ENCODE measurements around the gene MYOCD. TPM values are rescaled to one million over a fixed set of nuclear protein-coding genes. Genes with fewer than 3 reads are reported as not detected.

The MYOCD gene
- total RNA-seq, 1 donor from 2014 or later: 2.2 TPM

- TF ChIP-seq CTCF (conservative IDR thresholded peaks at IDR 0.05; ENCODE audit: low read depth, low read length): no peak
- no peak overlapping the region for H3K4me3 ChIP-seq (ENCODE audit: low read depth, low read length)
- DNase-seq (ENCODE audit: low read depth): no peak
These were observed 8.1 kb downstream of the MYOCD start for GRCh38 chr17:12673788-12674187.

GRCh38 chr17:12680407-12680897 lies 14.8 kb downstream of the MYOCD start:
- no peak for DNase-seq (ENCODE audit: low read depth)
- no peak overlapping the region for H3K4me3 ChIP-seq (ENCODE audit: low read depth, low read length)
- TF ChIP-seq CTCF (conservative IDR thresholded peaks at IDR 0.05; ENCODE audit: low read depth, low read length): no peak

GRCh38 chr17:12680993-12681392 lies 15.3 kb downstream of the MYOCD start:
- no peak overlapping the region for H3K4me3 ChIP-seq (ENCODE audit: low read depth, low read length)
- no peak for DNase-seq (ENCODE audit: low read depth)
- TF ChIP-seq CTCF (conservative IDR thresholded peaks at IDR 0.05; ENCODE audit: low read depth, low read length): no peak

GRCh38 chr17:12683299-12683698 lies 17.6 kb downstream of the MYOCD start:
- TF ChIP-seq CTCF (conservative IDR thresholded peaks at IDR 0.05; ENCODE audit: low read depth, low read length): no peak
- H3K4me3 ChIP-seq (ENCODE audit: low read depth, low read length): no peak overlapping the region
- DNase-seq (ENCODE audit: low read depth): no peak

- no peak overlapping the region for H3K4me3 ChIP-seq (ENCODE audit: low read depth, low read length)
- no peak for TF ChIP-seq CTCF (conservative IDR thresholded peaks at IDR 0.05; ENCODE audit: low read depth, low read length)
- no peak for DNase-seq (ENCODE audit: low read depth)
These were observed 20.8 kb downstream of the MYOCD start for GRCh38 chr17:12686486-12686885.

- no peak for TF ChIP-seq CTCF (conservative IDR thresholded peaks at IDR 0.05; ENCODE audit: low read depth, low read length)
- no peak for DNase-seq (ENCODE audit: low read depth)
- H3K4me3 ChIP-seq (ENCODE audit: low read depth, low read length): no peak overlapping the region
These were observed 22.7 kb downstream of the MYOCD start for GRCh38 chr17:12688382-12688781.

GRCh38 chr17:12691173-12691572 lies 25.5 kb downstream of the MYOCD start:
- no peak for TF ChIP-seq CTCF (conservative IDR thresholded peaks at IDR 0.05; ENCODE audit: low read depth, low read length)
- DNase-seq (ENCODE audit: low read depth): no peak
- no peak overlapping the region for H3K4me3 ChIP-seq (ENCODE audit: low read depth, low read length)

Data from epithelial cell of proximal tubule (primary cell).